PFSK-1 (cell line): ENCODE results near the gene TNFSF4.

Experiments
- FOXP2 ChIP-seq: optimal IDR thresholded peaks from 2 replicates; pipeline ENCODE3; 2011; ENCODE audit warnings: borderline replicate concordance, control low read depth, inconsistent platforms; ENCODE audit not compliant: insufficient read depth; ENCODE audit errors: extremely low read length, extremely low read depth
- POLR2AphosphoS5 ChIP-seq: IDR thresholded peaks from 2 replicates; pipeline ENCODE4 v1.6.1; 2012; ENCODE audit warnings: low read depth, mild to moderate bottlenecking, control low read depth, low read length, moderate library complexity
- REST ChIP-seq, 2 experiments: IDR thresholded peaks; 2 replicates each; pipeline versions ENCODE4 v1.6.1 to v1.8.0; 2011 to 2012; ENCODE audit warnings: low read depth in 2 of 2, low read length in 2 of 2, control low read depth in 1 of 2, inconsistent platforms in 1 of 2, mild to moderate bottlenecking in 1 of 2, moderate library complexity in 1 of 2; ENCODE audit not compliant: insufficient read depth in 1 of 2
- SIN3A ChIP-seq: IDR thresholded peaks from 2 replicates; pipeline ENCODE4 v1.6.1; 2012; ENCODE audit warnings: mild to moderate bottlenecking, low read length, moderate library complexity, borderline replicate concordance; ENCODE audit not compliant: insufficient read depth
- TAF1 ChIP-seq: IDR thresholded peaks from 2 replicates; pipeline ENCODE4 v1.6.1; 2012; ENCODE audit warnings: low read length, control low read depth, borderline replicate concordance; ENCODE audit not compliant: insufficient read depth

TNFSF4 gene

GRCh38 chr1:173248247-173248940, 41.3 kb upstream of the TNFSF4 start:
- TF ChIP-seq SIN3A (no peak), REST (IDR thresholded peaks at IDR 0.05; ENCODE audit: insufficient read depth in 1 of 2, low read depth in 2 of 2, low read length in 2 of 2) (no peak), POLR2AphosphoS5 (no peak), FOXP2 (no peak), TAF1 (no peak)

- TF ChIP-seq REST (IDR thresholded peaks at IDR 0.05; ENCODE audit: insufficient read depth in 1 of 2, low read depth in 2 of 2, low read length in 2 of 2) (no peak), TAF1 (no peak)
Measured at GRCh38 chr1:173245892-173246291, 38.8 kb upstream of the TNFSF4 start.

- TF ChIP-seq SIN3A, result no peak
- TF ChIP-seq FOXP2, result no peak
- TF ChIP-seq POLR2AphosphoS5, result no peak
- TF ChIP-seq REST (IDR thresholded peaks at IDR 0.05; ENCODE audit: insufficient read depth in 1 of 2, low read depth in 2 of 2, low read length in 2 of 2), result no peak
- TF ChIP-seq TAF1, result no peak
Measured at GRCh38 chr1:173243300-173243699, 36.2 kb upstream of the TNFSF4 start.

GRCh38 chr1:173241528-173242347, 34.6 kb upstream of the TNFSF4 start:
- no peak for TF ChIP-seq SIN3A
- no peak for TF ChIP-seq FOXP2
- no peak for TF ChIP-seq TAF1

GRCh38 chr1:173240609-173241008, 33.5 kb upstream of the TNFSF4 start:
- TF ChIP-seq SIN3A, result no peak
- no peak for TF ChIP-seq TAF1
- no peak for TF ChIP-seq REST (IDR thresholded peaks at IDR 0.05; ENCODE audit: insufficient read depth in 1 of 2, low read depth in 2 of 2, low read length in 2 of 2)
- TF ChIP-seq FOXP2, result no peak
- no peak for TF ChIP-seq POLR2AphosphoS5
